Measurements from ENCODE around the gene OR6M1. TPM values are rescaled to one million over a fixed set of nuclear protein-coding genes. Genes with fewer than 3 reads are reported as not detected.

The OR6M1 gene
- total RNA-seq, 4 donors from 2014 or later = not detected

DNA sequence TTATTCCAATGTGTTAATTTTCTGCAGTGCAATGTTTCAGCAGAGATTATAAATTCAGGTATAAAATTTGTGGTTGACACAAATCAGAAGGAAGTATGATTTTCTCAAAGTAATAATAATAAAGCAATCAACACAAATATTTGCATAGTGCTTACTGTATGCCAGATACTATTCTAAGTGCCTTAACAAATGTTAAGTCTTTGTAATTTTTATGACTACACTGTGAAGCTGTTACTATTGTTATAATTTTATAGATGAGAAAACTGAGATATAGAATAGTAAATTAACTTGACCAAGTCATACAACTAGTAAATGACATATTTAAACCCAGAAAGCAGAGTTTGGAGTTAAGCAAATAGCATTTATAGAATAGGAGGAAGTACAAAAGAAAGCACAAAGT, 35.4 kb downstream of the OR6M1 start:
- Histone ChIP-seq H3K4me1 (no peaks in the 10 kb centered on the region), H3K36me3 (no peaks in the 10 kb centered on the region), H3K27ac (no peak overlapping the region), H3K27me3 (no peaks in the 10 kb centered on the region), H3K4me3 (no peak overlapping the region), H3K9me3 (no peaks in the 10 kb centered on the region)
- TF ChIP-seq POLR2A (IDR thresholded peaks at IDR 0.05) (no peak), EP300 (IDR thresholded peaks at IDR 0.05) (no peak), POLR2AphosphoS5 (IDR thresholded peaks at IDR 0.05) (no peak)
- TF ChIP-seq, protein P1, sequence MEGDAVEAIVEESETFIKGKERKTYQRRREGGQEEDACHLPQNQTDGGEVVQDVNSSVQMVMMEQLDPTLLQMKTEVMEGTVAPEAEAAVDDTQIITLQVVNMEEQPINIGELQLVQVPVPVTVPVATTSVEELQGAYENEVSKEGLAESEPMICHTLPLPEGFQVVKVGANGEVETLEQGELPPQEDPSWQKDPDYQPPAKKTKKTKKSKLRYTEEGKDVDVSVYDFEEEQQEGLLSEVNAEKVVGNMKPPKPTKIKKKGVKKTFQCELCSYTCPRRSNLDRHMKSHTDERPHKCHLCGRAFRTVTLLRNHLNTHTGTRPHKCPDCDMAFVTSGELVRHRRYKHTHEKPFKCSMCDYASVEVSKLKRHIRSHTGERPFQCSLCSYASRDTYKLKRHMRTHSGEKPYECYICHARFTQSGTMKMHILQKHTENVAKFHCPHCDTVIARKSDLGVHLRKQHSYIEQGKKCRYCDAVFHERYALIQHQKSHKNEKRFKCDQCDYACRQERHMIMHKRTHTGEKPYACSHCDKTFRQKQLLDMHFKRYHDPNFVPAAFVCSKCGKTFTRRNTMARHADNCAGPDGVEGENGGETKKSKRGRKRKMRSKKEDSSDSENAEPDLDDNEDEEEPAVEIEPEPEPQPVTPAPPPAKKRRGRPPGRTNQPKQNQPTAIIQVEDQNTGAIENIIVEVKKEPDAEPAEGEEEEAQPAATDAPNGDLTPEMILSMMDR (IDR thresholded peaks at IDR 0.05) = no peak
- no peak for DNase-seq (ENCODE audit: low spot score in 2 of 2)

DNA sequence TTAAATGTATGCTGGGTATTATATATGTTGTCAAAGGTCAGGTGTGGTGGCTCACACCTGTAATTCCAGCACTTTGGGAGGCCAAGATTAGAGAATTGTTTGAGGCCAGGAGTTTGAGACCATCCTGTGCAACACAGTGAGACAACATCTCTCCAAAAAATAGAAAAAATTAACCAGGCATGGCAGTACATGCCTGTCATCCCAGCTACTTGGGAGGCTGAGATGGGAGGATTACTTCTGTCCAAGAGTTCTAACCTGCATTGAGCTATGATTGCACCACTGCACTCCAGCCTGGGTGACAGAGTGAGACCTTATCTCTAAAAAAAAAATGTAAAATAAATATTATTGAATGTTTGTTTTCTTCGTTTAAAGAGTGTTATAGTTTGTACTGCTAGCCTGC, 40.5 kb downstream of the OR6M1 start:
- 64% methylated on average over 1 of the region's 1 CpG for WGBS
- H3K9me3 ChIP-seq = peaks cover 4% of the 10 kb centered on the region
- TF ChIP-seq EP300 (IDR thresholded peaks at IDR 0.05) (no peak), POLR2AphosphoS5 (IDR thresholded peaks at IDR 0.05) (no peak), POLR2A (IDR thresholded peaks at IDR 0.05) (no peak)
- TF ChIP-seq, protein P1 (IDR thresholded peaks at IDR 0.05) = no peak

DNA sequence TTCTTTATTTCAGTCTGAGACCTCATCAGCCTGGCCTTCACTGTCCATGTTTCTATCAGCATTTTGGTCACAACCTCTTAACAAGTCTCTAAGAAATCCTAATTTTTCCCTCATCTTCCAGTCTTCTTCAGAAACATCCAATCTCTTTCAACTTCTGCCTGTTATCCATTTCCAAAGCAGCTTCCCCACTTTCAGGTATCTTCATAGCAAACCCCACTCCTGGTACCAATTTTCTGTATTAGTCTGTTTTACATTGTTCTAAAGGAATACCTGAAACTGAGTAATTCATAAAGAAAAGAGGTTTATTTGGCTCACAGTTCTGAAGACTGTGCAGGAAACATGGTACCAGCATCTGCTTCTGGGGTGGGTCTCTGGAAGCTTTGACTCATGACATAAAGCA, 43.7 kb downstream of the OR6M1 start:
- H3K27me3 ChIP-seq = no peaks in the 10 kb centered on the region
- no peaks in the 10 kb centered on the region for H3K36me3 ChIP-seq
- no peak overlapping the region for H3K4me3 ChIP-seq
- no peak for TF ChIP-seq POLR2AphosphoS5 (IDR thresholded peaks at IDR 0.05)
- no peak for TF ChIP-seq EP300 (IDR thresholded peaks at IDR 0.05)
- TF ChIP-seq, protein P1 (IDR thresholded peaks at IDR 0.05) = no peak
- no peak for TF ChIP-seq POLR2A (IDR thresholded peaks at IDR 0.05)
- H3K4me1 ChIP-seq = no peaks in the 10 kb centered on the region
- no peak overlapping the region for H3K27ac ChIP-seq
- DNase-seq (ENCODE audit: low spot score in 2 of 2) = no peak
- peaks cover 4% of the 10 kb centered on the region for H3K9me3 ChIP-seq

More for the DNA sequence above, 40.5 kb downstream of the OR6M1 start:
- H3K4me1 ChIP-seq = no peaks in the 10 kb centered on the region
- no peak overlapping the region for H3K27ac ChIP-seq
- H3K4me3 ChIP-seq = no peak overlapping the region
- H3K36me3 ChIP-seq = no peaks in the 10 kb centered on the region
- no peak for DNase-seq (ENCODE audit: low spot score in 2 of 2)
- no peaks in the 10 kb centered on the region for H3K27me3 ChIP-seq

DNA sequence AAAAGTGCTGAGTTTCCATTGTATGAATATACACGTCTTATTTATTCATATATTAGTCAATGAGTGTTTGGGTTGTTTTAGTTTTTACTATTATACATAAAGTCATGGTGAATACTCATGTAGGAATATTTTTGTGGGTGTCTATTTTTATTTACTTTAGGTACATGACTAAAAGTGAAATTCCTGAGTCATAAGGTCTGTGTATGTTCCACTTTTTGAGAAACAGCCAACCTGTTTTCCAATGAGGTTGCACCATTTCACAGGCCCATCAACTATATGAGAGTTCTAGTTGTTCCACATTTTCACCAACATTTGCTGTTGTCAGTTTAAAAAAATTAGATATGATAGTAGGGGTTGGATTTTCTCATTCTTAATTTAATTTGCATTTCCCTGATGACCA, 45.3 kb downstream of the OR6M1 start:
- H3K9me3 ChIP-seq = peaks cover 4% of the 10 kb centered on the region
- H3K4me3 ChIP-seq = no peak overlapping the region
- no peak for DNase-seq (ENCODE audit: low spot score in 2 of 2)
- H3K27ac ChIP-seq = no peak overlapping the region
- no peaks in the 10 kb centered on the region for H3K36me3 ChIP-seq
- 93% methylated on average over 1 of the region's 1 CpG for WGBS
- H3K27me3 ChIP-seq = no peaks in the 10 kb centered on the region
- TF ChIP-seq POLR2A (IDR thresholded peaks at IDR 0.05) = no peak
- no peak for TF ChIP-seq EP300 (IDR thresholded peaks at IDR 0.05)
- TF ChIP-seq, protein P1 (IDR thresholded peaks at IDR 0.05) = no peak
- no peak for TF ChIP-seq POLR2AphosphoS5 (IDR thresholded peaks at IDR 0.05)
- no peaks in the 10 kb centered on the region for H3K4me1 ChIP-seq

DNA sequence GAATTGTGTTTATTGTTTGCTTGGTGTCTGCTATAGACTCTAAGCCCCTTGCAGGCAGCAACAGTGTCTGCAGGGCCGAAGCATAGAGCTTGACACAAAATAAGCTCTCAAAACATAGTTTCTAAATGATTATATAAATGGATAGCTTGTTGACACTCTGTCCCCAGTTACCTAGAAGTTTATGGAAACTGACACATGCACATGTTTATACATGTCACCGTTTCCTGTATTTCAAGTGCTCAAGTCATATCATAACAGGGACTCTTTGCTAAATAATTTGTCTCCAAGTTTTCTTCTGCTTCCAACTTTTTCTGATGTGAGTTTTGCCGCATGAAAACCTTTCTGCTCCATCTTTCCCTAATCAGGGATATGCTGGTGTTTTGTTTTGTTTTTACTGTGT, 48.2 kb downstream of the OR6M1 start:
- 46% methylated on average over 3 of the region's 3 CpGs for WGBS
- DNase-seq (ENCODE audit: low spot score in 2 of 2) = no peak
- Histone ChIP-seq H3K36me3 (no peaks in the 10 kb centered on the region), H3K9me3 (peaks cover 4% of the 10 kb centered on the region), H3K4me1 (no peaks in the 10 kb centered on the region), H3K27me3 (no peaks in the 10 kb centered on the region), H3K4me3 (no peak overlapping the region), H3K27ac (no peak overlapping the region)
- TF ChIP-seq POLR2A (IDR thresholded peaks at IDR 0.05) = no peak
- no peak for TF ChIP-seq EP300 (IDR thresholded peaks at IDR 0.05)

DNA sequence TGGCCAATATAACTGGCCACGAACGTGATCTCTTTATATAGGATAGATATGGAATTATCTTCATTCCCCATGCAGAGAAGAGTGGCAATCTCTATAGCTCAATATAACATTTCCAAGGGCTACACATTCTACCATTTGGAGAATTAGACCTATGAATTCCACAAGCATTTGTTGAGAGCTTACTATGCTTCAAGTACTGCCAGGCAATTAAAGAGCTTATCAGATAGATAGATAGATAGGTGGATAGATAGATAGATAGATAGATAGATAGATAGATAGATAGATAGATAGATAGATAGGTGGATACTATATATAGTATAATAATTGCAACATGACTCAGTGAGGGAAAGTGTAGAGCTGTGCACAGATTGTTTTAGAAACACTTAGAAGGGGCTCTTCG, 50.3 kb downstream of the OR6M1 start:
- no peaks in the 10 kb centered on the region for H3K4me1 ChIP-seq
- WGBS = 91% methylated on average over 3 of the region's 3 CpGs
- TF ChIP-seq POLR2A (IDR thresholded peaks at IDR 0.05) (no peak), EP300 (IDR thresholded peaks at IDR 0.05) (no peak), POLR2AphosphoS5 (IDR thresholded peaks at IDR 0.05) (no peak)
- TF ChIP-seq, protein P1 (IDR thresholded peaks at IDR 0.05) = no peak
- H3K36me3 ChIP-seq = no peaks in the 10 kb centered on the region
- no peak overlapping the region for H3K27ac ChIP-seq
- H3K4me3 ChIP-seq = no peak overlapping the region
- H3K27me3 ChIP-seq = no peaks in the 10 kb centered on the region
- DNase-seq (ENCODE audit: low spot score in 2 of 2) = no peak
- H3K9me3 ChIP-seq = no peaks in the 10 kb centered on the region
